OCI-M2 (cell line): ENCODE measurements around the gene NGF.

ENCODE experiments used
- DNase-seq: peaks from one replicate; lab custom pipeline; 2025; ENCODE audit not compliant: unreplicated experiment; lab: John Stamatoyannopoulos, UW

NGF gene

GRCh38 chr1:115283681-115284146, 54.3 kb downstream of the NGF start:
- no peak for DNase-seq

- no peak for DNase-seq
Measured at GRCh38 chr1:115283249-115283648, 54.8 kb downstream of the NGF start.

GRCh38 chr1:115282807-115283208, 55.2 kb downstream of the NGF start:
- no peak for DNase-seq

- no peak for DNase-seq
Measured at GRCh38 chr1:115281143-115281542, 56.9 kb downstream of the NGF start.

- no peak for DNase-seq
Measured at GRCh38 chr1:115280064-115280463, 58.0 kb downstream of the NGF start.

GRCh38 chr1:115278211-115278610, 59.8 kb downstream of the NGF start:
- DNase-seq = no peak

GRCh38 chr1:115277276-115277675, 60.8 kb downstream of the NGF start:
- no peak for DNase-seq

- DNase-seq = no peak
Measured at GRCh38 chr1:115275216-115275615, 62.8 kb downstream of the NGF start.

- DNase-seq = no peak
Measured at GRCh38 chr1:115274467-115274866, 63.6 kb downstream of the NGF start.

- DNase-seq = no peak
Measured at GRCh38 chr1:115266729-115267421, 71.2 kb downstream of the NGF start.

GRCh38 chr1:115265099-115265498, 73.0 kb downstream of the NGF start:
- DNase-seq = no peak

- DNase-seq = no peak
Measured at GRCh38 chr1:115262886-115263285, 75.2 kb downstream of the NGF start.

GRCh38 chr1:115261496-115261895, 76.6 kb downstream of the NGF start:
- no peak for DNase-seq

- DNase-seq = no peak
Measured at GRCh38 chr1:115258302-115258866, 79.7 kb downstream of the NGF start.

- DNase-seq = no peak
Measured at GRCh38 chr1:115257591-115257990, 80.5 kb downstream of the NGF start.

GRCh38 chr1:115255154-115255553, 82.9 kb downstream of the NGF start:
- DNase-seq = no peak

GRCh38 chr1:115252585-115252984, 85.5 kb downstream of the NGF start:
- DNase-seq = no peak

- no peak for DNase-seq
Measured at GRCh38 chr1:115251856-115252255, 86.2 kb downstream of the NGF start.

- DNase-seq = no peak
Measured at GRCh38 chr1:115251340-115251748, 86.7 kb downstream of the NGF start.

GRCh38 chr1:115246526-115246925, 91.5 kb downstream of the NGF start:
- DNase-seq = no peak

GRCh38 chr1:115245227-115245626, 92.8 kb downstream of the NGF start:
- DNase-seq = no peak

GRCh38 chr1:115242543-115242942, 95.5 kb downstream of the NGF start:
- no peak for DNase-seq

GRCh38 chr1:115241309-115241708, 96.7 kb downstream of the NGF start:
- no peak for DNase-seq
